Measurements from ENCODE around the gene PINLYP.

DNA sequence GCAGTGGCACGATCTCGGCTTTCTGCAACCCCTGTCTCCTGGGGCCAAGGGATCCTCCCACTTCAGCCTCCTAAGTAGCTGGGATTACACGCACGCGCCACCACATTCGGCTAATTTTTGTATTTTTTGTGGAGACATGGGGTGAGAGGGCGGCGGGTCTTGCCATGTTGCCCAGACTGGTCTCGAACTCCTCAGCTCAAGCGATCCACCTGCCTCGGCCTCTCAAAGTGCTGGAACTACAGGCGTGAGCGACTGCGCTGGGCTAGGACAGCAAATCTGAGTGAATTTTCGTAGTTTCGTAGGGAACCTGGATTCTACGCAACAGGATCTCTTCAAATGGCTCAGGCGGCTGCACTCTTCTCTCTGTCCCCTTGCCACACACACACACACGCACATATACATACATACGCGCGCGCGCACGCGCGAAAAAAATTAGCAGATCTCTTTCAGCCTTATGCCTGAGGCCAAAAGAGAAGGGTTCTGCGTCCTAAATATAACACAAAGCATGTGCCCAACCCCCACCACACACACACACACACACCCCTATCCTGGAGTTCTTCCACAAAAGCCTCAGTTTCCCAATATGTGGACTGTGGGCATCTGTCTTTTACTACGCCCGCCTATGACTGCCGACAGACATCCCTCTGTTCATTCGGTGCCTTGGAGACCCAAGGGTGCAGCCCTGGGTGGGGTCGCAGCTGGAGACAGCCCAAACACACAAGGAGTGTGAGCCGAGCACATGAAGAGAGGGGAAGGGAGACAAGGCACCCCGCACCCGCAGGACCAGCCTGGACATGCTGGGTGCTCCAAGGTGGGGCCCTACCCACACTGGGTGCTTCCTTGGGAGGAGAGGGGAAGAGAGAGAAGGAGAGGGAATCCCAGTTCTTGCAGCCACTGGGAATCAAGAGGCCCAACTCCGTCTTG, 616 bp downstream of the PINLYP start:
- TF ChIP-seq, protein P1, sequence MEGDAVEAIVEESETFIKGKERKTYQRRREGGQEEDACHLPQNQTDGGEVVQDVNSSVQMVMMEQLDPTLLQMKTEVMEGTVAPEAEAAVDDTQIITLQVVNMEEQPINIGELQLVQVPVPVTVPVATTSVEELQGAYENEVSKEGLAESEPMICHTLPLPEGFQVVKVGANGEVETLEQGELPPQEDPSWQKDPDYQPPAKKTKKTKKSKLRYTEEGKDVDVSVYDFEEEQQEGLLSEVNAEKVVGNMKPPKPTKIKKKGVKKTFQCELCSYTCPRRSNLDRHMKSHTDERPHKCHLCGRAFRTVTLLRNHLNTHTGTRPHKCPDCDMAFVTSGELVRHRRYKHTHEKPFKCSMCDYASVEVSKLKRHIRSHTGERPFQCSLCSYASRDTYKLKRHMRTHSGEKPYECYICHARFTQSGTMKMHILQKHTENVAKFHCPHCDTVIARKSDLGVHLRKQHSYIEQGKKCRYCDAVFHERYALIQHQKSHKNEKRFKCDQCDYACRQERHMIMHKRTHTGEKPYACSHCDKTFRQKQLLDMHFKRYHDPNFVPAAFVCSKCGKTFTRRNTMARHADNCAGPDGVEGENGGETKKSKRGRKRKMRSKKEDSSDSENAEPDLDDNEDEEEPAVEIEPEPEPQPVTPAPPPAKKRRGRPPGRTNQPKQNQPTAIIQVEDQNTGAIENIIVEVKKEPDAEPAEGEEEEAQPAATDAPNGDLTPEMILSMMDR (CRISPR knock-in tag; IDR thresholded peaks at IDR 0.05) = no peak
- TF ChIP-seq SMAD3 (CRISPR knock-in tag; IDR thresholded peaks at IDR 0.05) (no peak), ZBTB1 (CRISPR knock-in tag; IDR thresholded peaks at IDR 0.05; ENCODE audit: borderline replicate concordance) (no peak), EZH2 (conservative IDR thresholded peaks at IDR 0.05; ENCODE audit: low read depth, low read length) (no peak), ZNF136 (CRISPR knock-in tag; IDR thresholded peaks at IDR 0.05; ENCODE audit: low read depth) (no peak), SIN3A (IDR thresholded peaks at IDR 0.05; ENCODE audit: borderline replicate concordance, low read depth, low read length) (no peak)
- TF ChIP-seq, protein P2, sequence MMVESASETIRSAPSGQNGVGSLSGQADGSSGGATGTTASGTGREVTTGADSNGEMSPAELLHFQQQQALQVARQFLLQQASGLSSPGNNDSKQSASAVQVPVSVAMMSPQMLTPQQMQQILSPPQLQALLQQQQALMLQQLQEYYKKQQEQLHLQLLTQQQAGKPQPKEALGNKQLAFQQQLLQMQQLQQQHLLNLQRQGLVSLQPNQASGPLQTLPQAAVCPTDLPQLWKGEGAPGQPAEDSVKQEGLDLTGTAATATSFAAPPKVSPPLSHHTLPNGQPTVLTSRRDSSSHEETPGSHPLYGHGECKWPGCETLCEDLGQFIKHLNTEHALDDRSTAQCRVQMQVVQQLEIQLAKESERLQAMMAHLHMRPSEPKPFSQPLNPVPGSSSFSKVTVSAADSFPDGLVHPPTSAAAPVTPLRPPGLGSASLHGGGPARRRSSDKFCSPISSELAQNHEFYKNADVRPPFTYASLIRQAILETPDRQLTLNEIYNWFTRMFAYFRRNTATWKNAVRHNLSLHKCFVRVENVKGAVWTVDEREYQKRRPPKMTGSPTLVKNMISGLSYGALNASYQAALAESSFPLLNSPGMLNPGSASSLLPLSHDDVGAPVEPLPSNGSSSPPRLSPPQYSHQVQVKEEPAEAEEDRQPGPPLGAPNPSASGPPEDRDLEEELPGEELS (CRISPR knock-in tag; IDR thresholded peaks at IDR 0.05) = no peak
- TF ChIP-seq, protein P3, sequence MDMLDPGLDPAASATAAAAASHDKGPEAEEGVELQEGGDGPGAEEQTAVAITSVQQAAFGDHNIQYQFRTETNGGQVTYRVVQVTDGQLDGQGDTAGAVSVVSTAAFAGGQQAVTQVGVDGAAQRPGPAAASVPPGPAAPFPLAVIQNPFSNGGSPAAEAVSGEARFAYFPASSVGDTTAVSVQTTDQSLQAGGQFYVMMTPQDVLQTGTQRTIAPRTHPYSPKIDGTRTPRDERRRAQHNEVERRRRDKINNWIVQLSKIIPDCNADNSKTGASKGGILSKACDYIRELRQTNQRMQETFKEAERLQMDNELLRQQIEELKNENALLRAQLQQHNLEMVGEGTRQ (IDR thresholded peaks at IDR 0.05; ENCODE audit: low read depth, low read length) = no peak
- TF ChIP-seq, protein P3 (CRISPR knock-in tag; IDR thresholded peaks at IDR 0.05; ENCODE audit: borderline replicate concordance) = no peak
- TF ChIP-seq, protein P4, sequence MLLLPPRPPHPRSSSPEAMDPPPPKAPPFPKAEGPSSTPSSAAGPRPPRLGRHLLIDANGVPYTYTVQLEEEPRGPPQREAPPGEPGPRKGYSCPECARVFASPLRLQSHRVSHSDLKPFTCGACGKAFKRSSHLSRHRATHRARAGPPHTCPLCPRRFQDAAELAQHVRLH (CRISPR knock-in tag; IDR thresholded peaks at IDR 0.05; ENCODE audit: borderline replicate concordance, low read depth) = no peak
- TF ChIP-seq, protein P5, sequence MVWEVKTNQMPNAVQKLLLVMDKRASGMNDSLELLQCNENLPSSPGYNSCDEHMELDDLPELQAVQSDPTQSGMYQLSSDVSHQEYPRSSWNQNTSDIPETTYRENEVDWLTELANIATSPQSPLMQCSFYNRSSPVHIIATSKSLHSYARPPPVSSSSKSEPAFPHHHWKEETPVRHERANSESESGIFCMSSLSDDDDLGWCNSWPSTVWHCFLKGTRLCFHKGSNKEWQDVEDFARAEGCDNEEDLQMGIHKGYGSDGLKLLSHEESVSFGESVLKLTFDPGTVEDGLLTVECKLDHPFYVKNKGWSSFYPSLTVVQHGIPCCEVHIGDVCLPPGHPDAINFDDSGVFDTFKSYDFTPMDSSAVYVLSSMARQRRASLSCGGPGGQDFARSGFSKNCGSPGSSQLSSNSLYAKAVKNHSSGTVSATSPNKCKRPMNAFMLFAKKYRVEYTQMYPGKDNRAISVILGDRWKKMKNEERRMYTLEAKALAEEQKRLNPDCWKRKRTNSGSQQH (CRISPR knock-in tag; IDR thresholded peaks at IDR 0.05; ENCODE audit: low read depth) = no peak

Data from HepG2 (cell line).